KMS-11 (cell line): ENCODE results near the gene FBLN1.
A peak's percentile ranks its signal among the peaks of the same experiment; 100 is the strongest.

Source experiments
- H2AFZ ChIP-seq: fragments of 200-600 bp; sonication (generic); 2 replicates; pipeline ENCODE4 v1.6.1; 2016; ENCODE audit warnings: antibody characterized with exemption, mixed run types, low read depth
- H3K27ac ChIP-seq: fragments of 200-600 bp; sonication (generic); 2 replicates; pipeline ENCODE4 v1.6.1; 2016; ENCODE audit warnings: mild to moderate bottlenecking, mixed run types
- H3K27me3 ChIP-seq: fragments of 200-600 bp; sonication (generic); 2 replicates; pipeline ENCODE4 v1.6.1; 2017; ENCODE audit warnings: mild to moderate bottlenecking, low read depth, mixed run types, moderate library complexity; ENCODE audit not compliant: insufficient read depth
- H3K36me3 ChIP-seq: fragments of 200-600 bp; sonication (generic); 2 replicates; pipeline ENCODE4 v1.6.1; 2017; ENCODE audit warnings: mild to moderate bottlenecking, mixed run types; ENCODE audit not compliant: insufficient read depth
- H3K4me1 ChIP-seq: fragments of 200-600 bp; sonication (generic); 2 replicates; pipeline ENCODE4 v1.6.1; 2016; ENCODE audit warnings: mild to moderate bottlenecking, low read depth, mixed run types; ENCODE audit not compliant: poor library complexity, severe bottlenecking
- H3K4me2 ChIP-seq: fragments of 200-600 bp; sonication (generic); 2 replicates; pipeline ENCODE4 v1.7.0; 2016; ENCODE audit warnings: mild to moderate bottlenecking, mixed run types
- H3K4me3 ChIP-seq: fragments of 200-600 bp; sonication (generic); IDR thresholded peaks from 2 replicates; pipeline ENCODE4 v1.6.1; 2017; ENCODE audit warnings: low read depth, low read length, mixed read lengths; ENCODE audit not compliant: insufficient read depth
- H3K79me2 ChIP-seq: fragments of 200-600 bp; sonication (generic); 2 replicates; pipeline ENCODE4 v1.6.1; 2016; ENCODE audit warnings: low read depth, mixed run types; ENCODE audit not compliant: insufficient read depth
- H3K9ac ChIP-seq: fragments of 200-600 bp; sonication (generic); 2 replicates; pipeline ENCODE4 v1.6.1; 2016; ENCODE audit warnings: mild to moderate bottlenecking, mixed run types
- H4K20me1 ChIP-seq: fragments of 200-600 bp; sonication (generic); 2 replicates; pipeline ENCODE4 v1.6.1; 2016; ENCODE audit warnings: mild to moderate bottlenecking, mixed run types; ENCODE audit not compliant: insufficient read depth
- TF ChIP-seq, protein P1 (sequence below): fragments of 200-600 bp; sonication (generic); conservative IDR thresholded peaks from 2 replicates; pipeline ENCODE4 v1.6.1; 2017; ENCODE audit warnings: low read depth, mild to moderate bottlenecking, antibody characterized with exemption, low read length, moderate library complexity, mixed read lengths

The FBLN1 gene

DNA sequence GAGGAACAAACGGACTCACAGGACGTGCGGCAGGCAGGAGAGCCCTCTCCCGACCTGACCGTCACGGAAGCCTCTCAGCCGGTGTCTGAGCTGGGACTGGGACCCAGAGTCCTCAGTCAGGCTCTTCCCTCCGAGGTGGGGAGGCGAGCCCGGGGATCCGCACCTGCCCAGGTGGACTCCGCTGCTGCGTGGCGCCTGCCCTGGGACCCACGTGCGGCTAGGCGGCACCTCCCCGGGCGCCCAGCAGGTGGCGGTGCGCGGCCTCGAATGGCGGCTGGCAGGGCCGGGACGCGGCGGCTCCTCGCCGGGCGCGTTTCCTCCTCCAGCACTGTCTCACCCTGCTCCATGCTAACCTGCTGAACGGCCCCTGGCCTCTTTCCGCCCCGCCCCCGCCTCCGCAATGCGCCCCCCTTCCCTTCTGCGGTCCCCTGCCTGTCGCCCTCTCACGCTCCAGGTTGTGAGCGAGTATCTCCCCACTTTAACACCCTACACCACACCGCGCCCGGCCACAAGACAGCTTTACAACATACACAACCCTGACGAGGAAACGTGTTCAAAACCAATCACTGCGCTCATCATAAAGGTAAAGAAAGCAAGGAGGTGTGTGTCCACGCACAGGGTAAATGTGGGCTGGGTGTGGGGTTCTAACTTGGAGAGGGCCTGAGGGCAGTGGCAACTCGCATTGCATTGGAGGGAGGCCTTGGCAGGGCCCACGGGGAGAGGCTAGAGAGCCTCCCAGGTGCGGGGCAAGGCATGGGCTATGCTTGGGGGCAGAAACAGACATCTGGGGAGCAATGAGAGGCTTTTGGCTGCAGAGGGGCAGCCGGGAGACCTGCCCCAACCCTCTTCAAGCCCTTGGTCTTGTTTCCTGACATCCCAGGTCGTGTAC is 143.1 kb downstream of the FBLN1 start:
- TF ChIP-seq, protein P1, sequence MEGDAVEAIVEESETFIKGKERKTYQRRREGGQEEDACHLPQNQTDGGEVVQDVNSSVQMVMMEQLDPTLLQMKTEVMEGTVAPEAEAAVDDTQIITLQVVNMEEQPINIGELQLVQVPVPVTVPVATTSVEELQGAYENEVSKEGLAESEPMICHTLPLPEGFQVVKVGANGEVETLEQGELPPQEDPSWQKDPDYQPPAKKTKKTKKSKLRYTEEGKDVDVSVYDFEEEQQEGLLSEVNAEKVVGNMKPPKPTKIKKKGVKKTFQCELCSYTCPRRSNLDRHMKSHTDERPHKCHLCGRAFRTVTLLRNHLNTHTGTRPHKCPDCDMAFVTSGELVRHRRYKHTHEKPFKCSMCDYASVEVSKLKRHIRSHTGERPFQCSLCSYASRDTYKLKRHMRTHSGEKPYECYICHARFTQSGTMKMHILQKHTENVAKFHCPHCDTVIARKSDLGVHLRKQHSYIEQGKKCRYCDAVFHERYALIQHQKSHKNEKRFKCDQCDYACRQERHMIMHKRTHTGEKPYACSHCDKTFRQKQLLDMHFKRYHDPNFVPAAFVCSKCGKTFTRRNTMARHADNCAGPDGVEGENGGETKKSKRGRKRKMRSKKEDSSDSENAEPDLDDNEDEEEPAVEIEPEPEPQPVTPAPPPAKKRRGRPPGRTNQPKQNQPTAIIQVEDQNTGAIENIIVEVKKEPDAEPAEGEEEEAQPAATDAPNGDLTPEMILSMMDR: peak; percentile 72
- no peaks in the 10 kb centered on the region for H3K79me2 ChIP-seq
- no peaks in the 10 kb centered on the region for H3K4me1 ChIP-seq
- H3K4me2 ChIP-seq: 0 out of 2 replicates have a peak overlapping the region, but pooled peaks have one; percentile 19
- peak overlapping the region; percentile 69; the same call in 1 of the 2 replicates for H2AFZ ChIP-seq
- H3K9ac ChIP-seq: no peak overlapping the region
- H3K4me3 ChIP-seq: no peak overlapping the region
- H3K27ac ChIP-seq: no peak overlapping the region
- no peaks in the 10 kb centered on the region for H3K36me3 ChIP-seq
- no peaks in the 10 kb centered on the region for H4K20me1 ChIP-seq
- H3K27me3 ChIP-seq: peaks cover 13% of the 10 kb centered on the region; the same call in 1 of the 2 replicates

DNA sequence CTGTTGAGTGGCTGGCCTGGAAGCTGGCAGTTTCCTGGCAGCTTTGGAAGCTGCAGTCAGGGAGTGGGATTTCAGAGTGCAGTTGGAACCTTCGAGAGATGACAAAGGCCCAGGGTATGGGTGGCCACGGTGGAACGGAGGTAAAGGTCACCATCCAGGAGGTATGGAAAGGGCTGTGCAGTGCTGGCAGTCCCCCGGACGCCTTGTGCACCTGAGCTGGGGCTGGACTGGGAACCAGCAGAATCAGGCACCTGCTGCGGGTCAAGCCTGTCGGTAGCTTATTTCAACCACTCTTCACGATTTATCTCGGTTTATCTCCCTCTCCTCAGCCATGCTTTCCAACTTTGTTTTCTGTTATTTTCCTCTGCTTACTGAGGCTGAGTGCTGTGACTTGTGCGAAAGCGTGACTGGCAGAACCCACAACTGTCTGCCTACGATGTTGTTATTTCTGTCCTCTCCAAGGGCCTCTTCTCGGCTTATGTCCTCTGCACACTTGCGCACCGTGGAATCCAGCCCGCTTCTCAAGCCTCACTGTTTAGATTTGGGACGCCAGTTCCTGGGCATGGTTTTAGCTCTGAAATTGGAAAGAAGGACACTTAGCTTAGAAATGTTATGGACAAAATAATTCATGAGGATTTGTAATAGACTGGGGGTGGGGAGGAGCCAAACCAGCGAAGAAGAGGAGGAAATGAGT is 145.0 kb downstream of the FBLN1 start:
- Histone ChIP-seq H3K27ac (no peak overlapping the region), H2AFZ (no peak overlapping the region), H3K9ac (no peak overlapping the region)

DNA sequence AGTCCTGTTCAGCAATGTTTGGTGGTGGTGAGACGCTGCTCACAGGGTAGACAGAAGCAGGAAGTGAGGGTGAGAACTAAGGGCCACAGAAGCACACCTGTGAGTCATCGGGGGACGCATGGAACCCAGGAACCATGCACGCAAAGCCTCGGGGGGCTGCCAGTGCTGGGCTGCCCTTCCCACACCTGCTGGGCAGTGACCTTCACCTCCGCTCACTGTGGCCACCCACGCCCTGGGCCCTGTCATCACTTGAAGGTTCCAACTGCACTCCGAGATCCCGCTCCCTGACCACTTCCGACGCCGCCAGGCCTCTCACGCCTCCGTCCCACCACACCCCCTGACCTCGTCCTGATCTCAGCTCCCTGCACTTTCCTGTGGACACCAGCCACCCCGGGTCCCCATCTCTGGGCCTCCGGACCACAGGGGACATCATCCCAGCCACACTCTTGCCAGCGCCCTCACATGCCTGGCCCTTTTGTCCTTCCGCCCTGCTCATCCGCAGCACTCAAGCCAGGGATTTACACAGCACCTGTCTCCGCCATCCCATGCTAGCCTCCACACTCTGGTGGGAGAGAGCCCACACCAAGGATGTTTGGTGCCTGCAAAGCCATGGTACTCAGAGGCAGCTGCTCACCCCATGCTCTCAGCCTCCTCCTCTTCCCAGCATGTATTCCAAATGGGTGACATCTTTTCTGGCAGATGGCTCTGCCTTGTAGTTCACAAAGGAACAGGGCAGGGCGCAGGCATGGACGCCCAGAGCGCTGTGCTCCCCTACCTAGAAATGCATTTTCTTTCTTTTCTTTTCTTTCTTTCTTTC is 145.8 kb downstream of the FBLN1 start:
- Histone ChIP-seq H3K4me3 (no peak overlapping the region), H3K9ac (no peak overlapping the region), H3K27me3 (peaks cover 18% of the 10 kb centered on the region; the same call in 1 of the 2 replicates), H3K4me1 (no peaks in the 10 kb centered on the region), H3K79me2 (no peaks in the 10 kb centered on the region), H3K4me2 (no peak overlapping the region), H2AFZ (no peak overlapping the region), H3K27ac (no peak overlapping the region), H3K36me3 (no peaks in the 10 kb centered on the region), H4K20me1 (no peaks in the 10 kb centered on the region)
- TF ChIP-seq, protein P1: no peak

More for the DNA sequence above, 145.0 kb downstream of the FBLN1 start:
- peaks cover 17% of the 10 kb centered on the region; the same call in 1 of the 2 replicates for H3K27me3 ChIP-seq
- no peaks in the 10 kb centered on the region for H3K36me3 ChIP-seq
- H3K4me1 ChIP-seq: no peaks in the 10 kb centered on the region
- H3K4me3 ChIP-seq: no peak overlapping the region
- no peaks in the 10 kb centered on the region for H3K79me2 ChIP-seq
- no peak overlapping the region for H3K4me2 ChIP-seq
- TF ChIP-seq, protein P1: no peak
- no peaks in the 10 kb centered on the region for H4K20me1 ChIP-seq

DNA sequence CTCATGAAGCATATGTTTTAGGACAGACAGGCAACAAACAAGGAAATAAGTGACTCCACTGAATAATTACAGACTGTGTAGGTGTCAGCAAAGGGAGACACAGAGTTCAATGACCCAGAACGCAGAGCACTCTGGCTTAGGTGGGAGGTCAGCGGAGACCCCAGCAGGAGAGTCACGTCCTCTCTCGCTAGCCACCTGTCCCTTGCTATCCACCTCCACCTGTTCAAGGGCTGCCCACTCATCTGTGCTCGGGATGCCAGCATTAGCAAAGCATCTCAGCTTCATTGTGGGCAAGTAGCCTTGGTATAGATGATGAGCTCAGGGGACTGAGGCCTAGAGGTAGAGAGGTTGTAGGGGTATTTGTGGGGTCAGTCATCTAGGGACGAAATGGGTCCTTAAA is 147.1 kb downstream of the FBLN1 start:
- Histone ChIP-seq H3K79me2 (no peaks in the 10 kb centered on the region), H3K27ac (no peak overlapping the region), H3K4me2 (no peak overlapping the region), H4K20me1 (no peaks in the 10 kb centered on the region), H3K4me1 (no peaks in the 10 kb centered on the region), H3K4me3 (no peak overlapping the region), H3K9ac (no peak overlapping the region), H2AFZ (no peak overlapping the region), H3K36me3 (no peaks in the 10 kb centered on the region), H3K27me3 (peaks cover 18% of the 10 kb centered on the region; the same call in 1 of the 2 replicates)
- TF ChIP-seq, protein P1: no peak
